K562 (cell line): ENCODE data around the gene PSMC2. TPM values are rescaled to one million over a fixed set of nuclear protein-coding genes. Genes with fewer than 3 reads are reported as not detected.

Source experiments
- ARNT ChIP-seq, 2 experiments: fragments of 450-650 bp; IDR thresholded peaks; 2 replicates each; pipeline ENCODE4 v1.6.1; 2016; ENCODE audit warnings: mild to moderate bottlenecking in 1 of 2
- CREB3L1 ChIP-seq: fragments of 450-650 bp; IDR thresholded peaks from 2 replicates; pipeline ENCODE4 v1.6.1; 2014; ENCODE audit warnings: low read depth, mild to moderate bottlenecking, moderate library complexity, borderline replicate concordance
- CUX1 ChIP-seq: fragments of 200-800 bp; sonication (Bioruptor generic); IDR thresholded peaks from 2 replicates; pipeline ENCODE4 v1.6.1; 2016; ENCODE audit warnings: missing genetic modification characterization, missing compliant biosample characterization
- ESRRB ChIP-seq: fragments of 250-450 bp; sonication (Bioruptor Pico); IDR thresholded peaks from 2 replicates; pipeline ENCODE4 v1.5.0; 2020; ENCODE audit warnings: mild to moderate bottlenecking, moderate library complexity, borderline replicate concordance
- HIVEP1 ChIP-seq: fragments of 250-450 bp; sonication (Bioruptor Pico); IDR thresholded peaks from 2 replicates; pipeline ENCODE4 v1.4.0; 2020; ENCODE audit warnings: mild to moderate bottlenecking
- JUNB ChIP-seq: fragments of 450-650 bp; formaldehyde crosslinking; conservative IDR thresholded peaks from 2 replicates; pipeline ENCODE4 v1.4.0; 2020; ENCODE audit warnings: mild to moderate bottlenecking
- KDM4B ChIP-seq, 2 experiments: fragments of 450-650 bp in 1 of 2; sonication (generic) in 1 of 2; IDR thresholded peaks; 2 replicates each; pipeline ENCODE4 v1.6.1; 2016 to 2017; ENCODE audit warnings: borderline replicate concordance in 2 of 2, antibody characterized with exemption in 1 of 2, low read depth in 1 of 2, mild to moderate bottlenecking in 1 of 2
- MAX ChIP-seq: sonication (generic); formaldehyde crosslinking; IDR thresholded peaks from 2 replicates; pipeline ENCODE4 v1.9.0; 2022; ENCODE audit warnings: mild to moderate bottlenecking, missing genetic modification reagents
- NCOA2 ChIP-seq, 2 experiments: fragments of 450-650 bp; IDR thresholded peaks; 2 replicates each; pipeline ENCODE4 v1.6.1; 2018; ENCODE audit warnings: mild to moderate bottlenecking in 2 of 2, moderate library complexity in 1 of 2; ENCODE audit not compliant: partially characterized antibody in 2 of 2
- NONO ChIP-seq, 2 experiments: fragments of 200-400 bp in 1 of 2; fragments of 450-650 bp in 1 of 2; formaldehyde crosslinking in 1 of 2; IDR thresholded peaks; 2 replicates each; pipeline ENCODE4 v1.6.1; 2017; ENCODE audit warnings: low read depth in 2 of 2, mild to moderate bottlenecking in 2 of 2, moderate library complexity in 2 of 2, low read length in 1 of 2
- PCBP1 ChIP-seq: fragments of 200-400 bp; formaldehyde crosslinking; IDR thresholded peaks from 2 replicates; pipeline ENCODE4 v1.6.1; 2018; ENCODE audit warnings: mild to moderate bottlenecking, low read depth, low read length; ENCODE audit not compliant: poor library complexity, severe bottlenecking
- PTRF ChIP-seq: fragments of 450-650 bp; IDR thresholded peaks from 2 replicates; pipeline ENCODE4 v1.6.1; 2016; ENCODE audit warnings: mild to moderate bottlenecking, missing genetic modification characterization, missing compliant biosample characterization
- RFX7 ChIP-seq: fragments of 250-450 bp; sonication (Bioruptor Pico); IDR thresholded peaks from 2 replicates; pipeline ENCODE4 v1.5.1; 2021; ENCODE audit warnings: mild to moderate bottlenecking
- SIN3B ChIP-seq: fragments of 450-650 bp; IDR thresholded peaks from 2 replicates; pipeline ENCODE4 v1.6.1; 2017; ENCODE audit warnings: low read depth, mild to moderate bottlenecking, moderate library complexity
- TEAD2 ChIP-seq: fragments of 450-650 bp; IDR thresholded peaks from 2 replicates; pipeline ENCODE4 v1.6.1; 2016; ENCODE audit warnings: missing genetic modification characterization, control low read depth, missing compliant biosample characterization
- TFAP4 ChIP-seq: sonication (generic); formaldehyde crosslinking; IDR thresholded peaks from 2 replicates; pipeline ENCODE4 v1.8.0; 2022; ENCODE audit warnings: missing genetic modification reagents, mild to moderate bottlenecking, moderate library complexity, borderline replicate concordance
- ZBED1 ChIP-seq: IDR thresholded peaks from 2 replicates; pipeline ENCODE4 v1.6.1; 2014
- ZBTB8A ChIP-seq: fragments of 450-650 bp; IDR thresholded peaks from 2 replicates; pipeline ENCODE4 v1.6.1; 2018; ENCODE audit warnings: mild to moderate bottlenecking, moderate library complexity; ENCODE audit not compliant: partially characterized antibody
- ZC3H4 ChIP-seq: sonication (generic); formaldehyde crosslinking; IDR thresholded peaks from 2 replicates; pipeline ENCODE4 v1.9.0; 2021; ENCODE audit warnings: missing genetic modification reagents, borderline replicate concordance
- ZNF184 ChIP-seq: sonication (generic); formaldehyde crosslinking; IDR thresholded peaks from 2 replicates; pipeline ENCODE4 v1.5.0; 2020; ENCODE audit warnings: missing genetic modification reagents
- ZNF239 ChIP-seq: fragments of 250-450 bp; sonication (Bioruptor Pico); IDR thresholded peaks from 2 replicates; pipeline ENCODE4 v1.4.0; 2020; ENCODE audit warnings: mild to moderate bottlenecking
- polyA plus RNA-seq, 8 experiments: library from polyadenylated mRNA; depleted of rRNA in 4 of 8; stranded (reverse) in 5 of 8; unstranded in 3 of 8; fragments of >200 nt; fragmentation: Nextera tagmentation in 2 of 8; fragmentation: Illumina TruSeq in 1 of 8; extraction: Ambion mirVana in 2 of 8; extraction: Trizol in 1 of 8; gene quantifications; 2 replicates each; pipeline versions ENCODE4 v1.2.1 to v1.2.3, GENCODE V29; 2011 to 2014; ENCODE audit warnings: inconsistent platforms in 1 of 8, missing spikeins in 1 of 8
- total RNA-seq, 7 experiments: library from RNA; depleted of rRNA in 6 of 7; stranded (reverse); fragments of >200 nt in 6 of 7; fragmentation: Illumina TruSeq in 2 of 7; extraction: Trizol in 2 of 7; gene quantifications; 2 replicates each; pipeline versions ENCODE4 v1.2.1 to v1.2.3, GENCODE V29; 2011 to 2021; ENCODE audit warnings: low replicate concordance in 1 of 7

The PSMC2 gene
- total and polyA plus RNA-seq, 9 of the 15 experiments (the other 6 are each of a cell fraction or from before 2014, with no cell fraction given) = 316 to 1,105 (median 511) TPM

- no peak for TF ChIP-seq CUX1 (CRISPR knock-in tag)
- TF ChIP-seq CREB3L1 = peak; percentile 98
- TF ChIP-seq NCOA2 (IDR thresholded peaks at IDR 0.05; ENCODE audit: partially characterized antibody in 2 of 2) = no peak
- TF ChIP-seq TFAP4 (CRISPR knock-in tag) = peak; percentile 69; the same call in 1 of the 2 replicates
- peak in 1 of 2 experiments; percentile 92; a peak in 2 of 4 replicates for TF ChIP-seq KDM4B (IDR thresholded peaks at IDR 0.05; ENCODE audit: borderline replicate concordance in 2 of 2, low read depth in 1 of 2)
- peak; percentile 83 for TF ChIP-seq SIN3B
- TF ChIP-seq ZNF184 (CRISPR knock-in tag) = no peak
- no peak for TF ChIP-seq RFX7
- no peak for TF ChIP-seq HIVEP1 (CRISPR knock-in tag)
- peak; percentile 50 to 77; a peak in 2 of 4 replicates for TF ChIP-seq ARNT (IDR thresholded peaks at IDR 0.05)
- TF ChIP-seq MAX (CRISPR knock-in tag) = peak; percentile 83; the same call in 1 of the 2 replicates
- peak in 1 of 2 experiments; percentile 63; a peak in 1 of 4 replicates for TF ChIP-seq NONO (IDR thresholded peaks at IDR 0.05; ENCODE audit: low read depth in 2 of 2, low read length in 1 of 2)
- TF ChIP-seq ZC3H4 (CRISPR knock-in tag) = no peak
- TF ChIP-seq TEAD2 (tag) = no peak
- TF ChIP-seq ESRRB = no peak
- TF ChIP-seq JUNB (CRISPR knock-in tag) = no peak
- TF ChIP-seq ZBED1 = no peak
- TF ChIP-seq ZNF239 (CRISPR knock-in tag) = no peak
- TF ChIP-seq ZBTB8A = no peak
- no peak for TF ChIP-seq PTRF
- no peak for TF ChIP-seq PCBP1
Observed at GRCh38 chr7:103344453-103345149, 2.8 kb upstream of the PSMC2 start, which contains the start of gene DNAJC2 (continued).
